GM18505 (cell line): Measurements from ENCODE around the gene C19orf25.

ENCODE experiments used
- ATAC-seq: cut with Tn5 transposase; IDR thresholded peaks from one replicate; pipeline ENCODE4 v1.9.1; 2021; ENCODE audit not compliant: unreplicated experiment
- POLR2A ChIP-seq: IDR thresholded peaks from 4 replicates; pipeline ENCODE4 v1.6.1; 2011; ENCODE audit warnings: borderline replicate concordance; ENCODE audit not compliant: insufficient read depth, insufficient read length; ENCODE audit errors: extremely low read depth

The C19orf25 gene

GRCh38 chr19:1478934-1479707, at the start of gene C19orf25:
TSS of gene C19orf25 (minus strand) at chr19:1479215. CDS start at chr19:1478903, 312 bp downstream.
- ATAC-seq = peak; percentile 81
- peak; percentile 94 for TF ChIP-seq POLR2A

- ATAC-seq = no peak
- no peak for TF ChIP-seq POLR2A
Observed at GRCh38 chr19:1527650-1528309, 48.8 kb upstream of the C19orf25 start.

- TF ChIP-seq POLR2A = no peak
- no peak for ATAC-seq
Observed at GRCh38 chr19:1526979-1527649, 48.1 kb upstream of the C19orf25 start.

GRCh38 chr19:1526066-1526778, 47.2 kb upstream of the C19orf25 start:
- no peak for ATAC-seq
- TF ChIP-seq POLR2A = no peak

GRCh38 chr19:1525343-1525742, 46.3 kb upstream of the C19orf25 start:
- ATAC-seq = no peak
- TF ChIP-seq POLR2A = no peak

- ATAC-seq = no peak
- no peak for TF ChIP-seq POLR2A
Observed at GRCh38 chr19:1524972-1525325, 45.9 kb upstream of the C19orf25 start.

GRCh38 chr19:1524287-1524971, 45.4 kb upstream of the C19orf25 start:
- TF ChIP-seq POLR2A = no peak
- no peak for ATAC-seq

GRCh38 chr19:1523412-1524286, 44.6 kb upstream of the C19orf25 start, which contains the start of gene PLK5:
TSS of gene PLK5 (plus strand) at chr19:1524077. CDS start at chr19:1526997, 2,920 bp downstream.
- no peak for ATAC-seq
- TF ChIP-seq POLR2A = no peak

- TF ChIP-seq POLR2A = no peak
- no peak for ATAC-seq
Observed at GRCh38 chr19:1522838-1523237, 43.8 kb upstream of the C19orf25 start.

- TF ChIP-seq POLR2A = no peak
- no peak for ATAC-seq
Observed at GRCh38 chr19:1522061-1522460, 43.0 kb upstream of the C19orf25 start.

GRCh38 chr19:1521636-1522035, 42.6 kb upstream of the C19orf25 start:
- ATAC-seq = no peak
- no peak for TF ChIP-seq POLR2A
